A673 (cell line): ENCODE results near the gene CLEC5A. TPM values are rescaled to one million over a fixed set of nuclear protein-coding genes. Genes with fewer than 3 reads are reported as not detected.
"Not testable (repeated sequence)": the region's sequence is repeated elsewhere in the genome, so short reads cannot be mapped to it uniquely, and the experiment has no call there.

ENCODE experiments used
- BruUV-seq: library from RNA; stranded (reverse); fragments of 400-500 nt; replicated peaks from 2 replicates; lab custom pipeline; 2021; lab: Mats Ljungman, UMichigan
- CTCF ChIA-PET: fragments of 300-600 bp; sonication (Branson Sonifier 250); formaldehyde crosslinking; loops from one replicate; lab custom pipeline; 2022; ENCODE audit warnings: antibody characterized with exemption; lab: Charles Lee
- POLR2A ChIA-PET: fragments of 300-600 bp; sonication (Branson Sonifier 250); formaldehyde crosslinking; loops from one replicate; lab custom pipeline; 2022; ENCODE audit warnings: antibody characterized with exemption; ENCODE audit not compliant: low non-redundant PET; lab: Charles Lee
- DNase-seq: peaks from one replicate; pipeline ENCODE4 v3.0.0-alpha.2; 2015; ENCODE audit warnings: low spot score
- H3K27ac ChIP-seq: fragments of 200-600 bp; sonication (generic); 2 replicates; pipeline ENCODE4 v1.5.1; 2016; ENCODE audit warnings: mixed run types, low read depth, mild to moderate bottlenecking, mixed read lengths, antibody characterized with exemption, low read length; ENCODE audit not compliant: poor library complexity, severe bottlenecking
- H3K27me3 ChIP-seq: fragments of 200-600 bp; sonication (generic); replicated peaks from 2 replicates; pipeline ENCODE4 v1.6.1; 2017; ENCODE audit warnings: mixed run types, low read depth, mild to moderate bottlenecking, mixed read lengths, antibody characterized with exemption, low read length; ENCODE audit not compliant: insufficient read depth, poor library complexity
- H3K36me3 ChIP-seq: fragments of 200-600 bp; sonication (generic); 2 replicates; pipeline ENCODE4 v1.6.1; 2016; ENCODE audit warnings: mixed run types, mild to moderate bottlenecking, mixed read lengths, antibody characterized with exemption, low read length; ENCODE audit not compliant: insufficient read depth, poor library complexity, severe bottlenecking
- H3K4me1 ChIP-seq: fragments of 200-600 bp; sonication (generic); 2 replicates; pipeline ENCODE4 v1.6.1; 2017; ENCODE audit warnings: mixed run types, mild to moderate bottlenecking, mixed read lengths, antibody characterized with exemption, low read length; ENCODE audit not compliant: insufficient read depth, poor library complexity, severe bottlenecking
- H3K4me3 ChIP-seq: fragments of 200-600 bp; sonication (generic); 2 replicates; pipeline ENCODE4 v1.5.1; 2016; ENCODE audit warnings: low read depth, mixed run types, mild to moderate bottlenecking, mixed read lengths, low read length; ENCODE audit not compliant: poor library complexity, severe bottlenecking
- H3K9me3 ChIP-seq: fragments of 200-600 bp; sonication (generic); 2 replicates; pipeline ENCODE4 v1.6.1; 2016; ENCODE audit warnings: mixed run types, low read depth, mild to moderate bottlenecking, mixed read lengths, antibody characterized with exemption, low read length; ENCODE audit not compliant: poor library complexity, severe bottlenecking
- CTCF ChIP-seq: fragments of 300-800, 200-600 bp; sonication (generic); conservative IDR thresholded peaks from 2 replicates; pipeline ENCODE4 v1.5.1; 2017; ENCODE audit warnings: low read depth, mild to moderate bottlenecking, antibody characterized with exemption, low read length, moderate library complexity, mixed read lengths
- EZH2 ChIP-seq: fragments of 200-600 bp; sonication (generic); IDR thresholded peaks from 2 replicates; pipeline ENCODE4 v1.6.1; 2017; ENCODE audit warnings: borderline replicate concordance, low read depth, mild to moderate bottlenecking, mixed read lengths, antibody characterized with exemption, low read length; ENCODE audit not compliant: poor library complexity, severe bottlenecking
- intact Hi-C: fragments of 100-400 bp; cut with micrococcal nuclease; formaldehyde crosslinking; loops from one replicate; pipeline ENCODE4 v1.10.0; 2022; ENCODE audit not compliant: unreplicated experiment
- total RNA-seq: library from RNA; stranded (reverse); gene quantifications from 2 replicates; pipeline ENCODE4 v1.2.3, GENCODE V29; 2021

Gene CLEC5A
- total RNA-seq, 1 experiment from 2014 or later = not detected

DNA sequence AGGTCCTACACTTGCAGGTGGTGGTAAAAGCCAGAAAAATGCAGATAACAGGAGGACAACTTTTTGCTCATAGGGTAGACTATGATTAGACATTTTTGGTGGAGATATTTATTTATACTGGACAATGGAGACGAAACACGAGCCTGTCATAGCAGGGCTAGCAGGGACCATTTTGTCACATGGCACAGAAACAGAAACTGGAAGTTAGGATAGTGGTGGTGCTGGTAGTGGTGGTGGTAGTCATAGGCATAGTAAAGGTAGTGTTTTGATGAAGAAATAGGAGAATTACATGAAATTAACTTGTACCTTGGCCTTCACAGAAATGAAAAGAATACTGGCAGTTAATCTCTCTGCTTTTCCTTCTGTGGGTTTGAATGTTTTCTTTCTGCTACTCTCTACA lies 40.1 kb upstream of the CLEC5A start:
- no peaks in the 10 kb centered on the region for H3K27me3 ChIP-seq
- CTCF ChIA-PET = no interaction called here
- BruUV-seq = no TSS peak
- no peaks in the 10 kb centered on the region for H3K4me1 ChIP-seq
- no peak for TF ChIP-seq CTCF
- TF ChIP-seq EZH2 = no peak
- POLR2A ChIA-PET = no interaction called here
- DNase-seq = no peak
- no peaks in the 10 kb centered on the region for H3K36me3 ChIP-seq
- no peaks in the 10 kb centered on the region for H3K9me3 ChIP-seq
- H3K4me3 ChIP-seq = no peak overlapping the region
- intact Hi-C loops = no loop called here
- H3K27ac ChIP-seq = no peak overlapping the region

DNA sequence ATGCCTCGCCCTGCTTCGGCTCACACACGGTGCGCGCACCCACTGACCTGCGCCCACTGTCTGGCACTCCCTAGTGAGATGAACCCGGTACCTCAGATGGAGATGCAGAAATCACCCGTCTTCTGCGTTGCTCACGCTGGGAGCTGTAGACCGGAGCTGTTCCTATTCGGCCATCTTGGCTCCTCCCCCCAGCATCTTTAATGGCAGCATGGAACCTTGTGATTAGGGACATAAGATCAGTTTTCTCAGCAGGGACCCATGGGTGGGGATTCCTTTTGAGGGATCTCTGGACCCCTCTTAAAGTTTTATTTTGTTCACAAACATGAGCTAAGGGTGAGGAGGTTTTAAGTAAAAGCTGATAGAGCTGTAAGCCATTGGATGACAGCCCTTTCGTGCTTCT lies 39.2 kb upstream of the CLEC5A start:
- CTCF ChIA-PET, POLR2A ChIA-PET, BruUV-seq: not testable (repeated sequence)

GRCh38 chr7:141979568-141979967 lies 32.8 kb upstream of the CLEC5A start:
- TF ChIP-seq CTCF (no peak), EZH2 (no peak)
- H3K27me3 ChIP-seq = no peaks in the 10 kb centered on the region
- ChIA-PET POLR2A (no interaction called here), CTCF (no interaction called here)
- H3K36me3 ChIP-seq = no peaks in the 10 kb centered on the region
- intact Hi-C loops = loop anchor here (10.0 kb wide), 1 partner anchor 325 kb away; no protein-coding TSS in a partner anchor
- BruUV-seq = no TSS peak
- no peak overlapping the region for H3K27ac ChIP-seq
- no peak for DNase-seq
- no peaks in the 10 kb centered on the region for H3K4me1 ChIP-seq
- H3K4me3 ChIP-seq = no peak overlapping the region
- H3K9me3 ChIP-seq = no peaks in the 10 kb centered on the region

More for the DNA sequence above, 39.2 kb upstream of the CLEC5A start:
- H3K27ac ChIP-seq, intact Hi-C loops, DNase-seq, H3K27me3 ChIP-seq, H3K9me3 ChIP-seq, H3K4me3 ChIP-seq, H3K36me3 ChIP-seq, H3K4me1 ChIP-seq: not testable (repeated sequence)

DNA sequence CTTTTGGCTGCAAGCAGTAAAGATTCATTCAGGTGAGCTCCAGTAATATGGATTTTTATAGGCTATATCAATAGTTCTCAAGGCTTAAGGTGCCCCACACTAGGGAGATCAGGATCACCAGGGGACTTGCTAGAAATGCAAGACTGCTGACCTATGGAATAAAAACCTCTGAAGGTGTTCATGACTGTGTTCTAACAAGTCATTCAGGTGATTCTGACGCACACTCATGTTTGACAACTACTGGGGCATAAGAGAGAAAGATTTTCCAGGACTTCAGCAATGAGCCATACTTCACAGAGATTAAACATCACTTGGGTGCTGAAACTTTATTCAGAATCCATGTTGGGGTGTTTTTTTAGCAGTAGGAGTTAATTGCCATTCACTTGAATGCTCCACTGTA lies 31.6 kb upstream of the CLEC5A start:
- no peaks in the 10 kb centered on the region for H3K27me3 ChIP-seq
- ChIA-PET CTCF (no interaction called here), POLR2A (no interaction called here)
- H3K36me3 ChIP-seq = no peaks in the 10 kb centered on the region
- TF ChIP-seq CTCF = no peak
- no peak for TF ChIP-seq EZH2
- H3K4me1 ChIP-seq = no peaks in the 10 kb centered on the region
- no peak overlapping the region for H3K4me3 ChIP-seq
- H3K9me3 ChIP-seq = no peaks in the 10 kb centered on the region
- H3K27ac ChIP-seq = no peak overlapping the region
- no TSS peak for BruUV-seq
- no peak for DNase-seq
- intact Hi-C loops = loop anchor here (10.0 kb wide), 1 partner anchor 326 kb away; no protein-coding TSS in a partner anchor
